Activated CD8-positive, alpha-beta memory T cell treated with anti-CD3 and anti-CD28 coated beads for 48 hours (primary cell): ENCODE data around the gene ZFAND2A.
"Not testable (repeated sequence)": the region's sequence is repeated elsewhere in the genome, so short reads cannot be mapped to it uniquely, and the experiment has no call there.

Experiments used
- DNase-seq, 3 experiments: peaks; one replicate each; pipeline ENCODE4 v3.0.0-alpha.2; 2020; ENCODE audit warnings: low read depth in 2 of 3, low spot score in 2 of 3

ZFAND2A gene

GRCh38 chr7:1124816-1125602, 35.0 kb downstream of the ZFAND2A start:
- DNase-seq, result no peak

- no peak for DNase-seq
These were observed 35.8 kb downstream of the ZFAND2A start for GRCh38 chr7:1124164-1124563.

DNA sequence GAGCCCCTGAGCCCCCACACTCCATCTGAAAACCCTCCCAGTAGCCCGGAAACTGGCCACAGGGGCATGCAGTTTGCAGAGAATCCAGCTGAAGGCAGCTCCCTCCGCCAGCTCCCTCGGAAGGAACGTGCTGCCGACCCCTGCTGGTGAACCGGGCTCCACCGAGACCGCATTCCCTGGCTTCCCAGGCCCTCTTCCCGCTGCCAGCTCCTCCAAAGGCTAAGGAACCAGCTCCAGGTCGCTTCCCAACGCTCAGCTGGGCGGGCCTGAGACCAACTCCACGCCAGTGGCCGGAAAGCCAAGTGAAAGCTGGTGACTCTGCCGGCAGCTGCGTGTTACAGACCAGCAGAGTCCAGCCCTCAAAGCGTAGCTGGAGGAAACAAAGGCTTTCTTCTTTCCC, 36.3 kb downstream of the ZFAND2A start:
- no peak for DNase-seq

DNA sequence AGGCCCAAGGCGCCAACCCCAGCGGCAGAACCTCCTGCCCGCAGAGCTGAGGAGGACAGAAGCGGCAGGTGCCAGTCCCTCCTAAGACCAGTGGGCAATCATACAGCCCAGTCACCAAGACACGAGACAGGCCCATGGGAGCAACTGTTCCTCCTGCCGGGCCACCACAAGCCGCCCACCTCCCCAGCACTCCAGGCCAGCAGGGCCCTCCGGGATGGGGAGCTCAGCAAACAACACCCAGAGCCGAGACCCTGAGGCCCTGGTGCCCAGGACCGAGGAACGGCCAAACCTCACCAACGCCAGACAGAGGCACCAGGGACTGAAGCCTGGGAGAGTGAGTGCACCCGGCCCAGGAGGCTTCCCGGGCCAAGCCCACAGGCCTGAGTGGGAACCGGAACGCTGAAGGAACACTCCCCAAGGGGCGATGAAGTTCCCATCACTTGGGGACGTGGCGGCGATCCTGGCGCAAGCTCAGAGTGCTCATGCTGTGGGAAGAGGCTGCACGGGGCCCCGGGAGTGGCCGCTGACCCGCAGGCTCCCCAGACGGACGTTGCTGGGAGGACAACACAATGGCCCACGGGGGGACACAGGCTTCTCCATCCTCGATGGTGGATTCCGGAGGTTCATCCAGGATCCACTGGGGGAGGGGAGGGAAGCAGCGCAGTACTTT, 37.0 kb downstream of the ZFAND2A start:
- DNase-seq, result no peak

- no peak for DNase-seq
These were observed 37.8 kb downstream of the ZFAND2A start for GRCh38 chr7:1121886-1122831.

DNA sequence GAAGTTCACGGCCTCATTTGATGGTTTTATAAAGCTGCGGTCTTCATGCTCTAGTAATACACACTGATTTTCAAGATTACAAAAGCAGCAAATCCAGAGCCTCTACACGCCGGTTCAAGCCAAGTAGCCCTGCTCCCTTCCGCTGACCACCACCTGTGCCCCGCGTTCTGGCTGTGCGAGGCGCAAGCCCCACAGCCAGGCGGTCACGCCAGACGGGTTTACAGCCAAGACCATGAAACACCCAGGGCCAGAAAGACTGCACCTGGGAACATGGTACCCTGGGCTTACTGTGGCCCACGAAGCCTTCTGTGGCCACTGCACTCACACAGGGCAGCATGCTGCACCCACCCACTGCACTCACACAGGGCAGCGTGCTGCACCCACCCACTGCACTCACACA, 38.5 kb downstream of the ZFAND2A start:
- DNase-seq, result no peak

GRCh38 chr7:1120791-1121190, 39.2 kb downstream of the ZFAND2A start:
- DNase-seq, result no peak

DNA sequence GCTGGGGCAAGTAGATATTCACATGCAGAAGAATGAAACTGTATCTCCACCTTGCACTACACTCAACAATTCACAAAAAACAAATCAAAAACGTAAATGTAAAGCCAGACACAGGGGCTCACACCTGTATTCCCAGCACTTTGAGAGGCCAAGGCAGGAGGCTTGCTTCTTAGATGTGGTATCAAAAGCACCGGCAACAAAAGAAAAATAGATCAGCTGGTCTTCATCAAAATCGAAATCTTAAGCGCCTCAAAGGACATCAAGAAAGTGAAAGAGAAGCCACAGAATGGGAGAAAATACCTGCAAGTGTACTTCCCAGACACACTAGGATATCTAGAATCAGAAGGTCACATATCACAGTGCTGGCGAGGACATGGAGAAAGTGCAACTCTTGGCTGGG, 40.8 kb downstream of the ZFAND2A start:
- no peak for DNase-seq

DNA sequence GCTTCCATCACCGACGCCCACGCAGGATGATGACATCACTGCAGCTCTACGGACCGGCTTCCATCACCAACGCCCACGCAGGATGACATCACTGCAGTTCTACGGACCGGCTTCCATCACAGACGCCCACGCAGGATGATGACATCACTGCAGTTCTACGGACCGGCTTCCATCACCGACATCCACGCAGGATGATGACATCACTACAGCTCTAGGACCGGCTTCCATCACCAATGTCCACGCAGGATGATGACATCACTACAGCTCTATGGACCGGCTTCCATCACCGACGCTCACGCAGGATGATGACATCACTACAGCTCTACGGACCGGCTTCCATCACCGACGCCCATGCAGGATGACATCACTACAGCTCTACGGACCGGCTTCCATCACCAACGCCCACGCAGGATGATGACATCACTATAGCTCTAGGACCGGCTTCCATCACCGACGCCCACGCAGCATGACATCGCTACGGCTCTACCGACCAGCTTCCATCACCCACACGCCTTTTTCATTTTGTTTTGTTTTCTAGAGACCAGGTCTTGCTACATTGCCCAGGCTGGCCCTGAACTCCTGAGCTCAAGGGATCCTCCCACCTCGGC, 42.6 kb downstream of the ZFAND2A start:
- DNase-seq, result no peak

DNA sequence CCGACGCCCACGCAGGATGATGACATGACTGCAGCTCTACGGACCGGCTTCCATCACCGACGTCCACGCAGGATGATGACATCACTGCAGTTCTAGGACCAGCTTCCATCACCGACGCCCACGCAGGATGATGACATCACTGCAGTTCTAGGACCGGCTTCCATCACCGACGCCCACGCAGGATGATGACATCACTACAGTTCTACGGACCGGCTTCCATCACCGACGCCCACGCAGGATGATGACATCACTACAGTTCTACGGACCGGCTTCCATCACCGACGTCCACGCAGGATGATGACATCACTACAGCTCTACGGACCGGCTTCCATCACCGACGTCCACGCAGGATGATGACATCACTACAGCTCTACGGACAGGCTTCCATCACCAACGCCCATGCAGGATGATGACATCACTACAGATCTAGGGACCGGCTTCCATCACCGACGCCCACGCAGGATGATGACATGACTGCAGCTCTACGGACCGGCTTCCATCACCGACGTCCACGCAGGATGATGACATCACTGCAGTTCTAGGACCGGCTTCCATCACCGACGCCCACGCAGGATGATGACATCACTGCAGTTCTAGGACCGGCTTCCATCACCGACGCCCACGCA, 43.5 kb downstream of the ZFAND2A start:
- DNase-seq, result not testable (repeated sequence)

- DNase-seq, result not testable (repeated sequence)
These were observed 44.6 kb downstream of the ZFAND2A start for GRCh38 chr7:1115171-1116045.

DNA sequence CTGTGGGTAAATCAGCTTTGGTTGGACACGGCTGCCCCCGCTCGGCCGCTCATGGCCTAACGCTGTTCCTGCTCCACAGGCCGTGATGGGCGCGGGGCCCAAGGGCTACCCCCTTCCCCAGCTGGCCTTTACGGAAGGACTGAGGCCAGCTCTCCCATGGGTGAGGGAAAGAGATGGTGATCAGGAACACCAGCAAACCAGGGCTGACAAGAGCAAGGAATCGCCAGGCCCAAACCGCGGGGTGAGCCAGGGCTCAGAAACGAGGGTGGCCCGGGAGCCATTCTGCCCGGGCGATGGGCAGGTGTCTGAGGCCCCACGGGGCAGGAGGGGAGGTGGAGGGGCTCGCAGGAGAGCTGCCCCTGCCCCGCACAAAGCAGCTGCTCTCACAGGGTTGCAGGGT, 45.5 kb downstream of the ZFAND2A start:
- no peak for DNase-seq

GRCh38 chr7:1114088-1114487, 45.9 kb downstream of the ZFAND2A start:
- no peak for DNase-seq

- DNase-seq, result no peak
These were observed 46.5 kb downstream of the ZFAND2A start for GRCh38 chr7:1113548-1113885.

GRCh38 chr7:1112625-1113547, 47.1 kb downstream of the ZFAND2A start:
- DNase-seq, result no peak

GRCh38 chr7:1112109-1112508, 47.9 kb downstream of the ZFAND2A start:
- DNase-seq, result no peak

DNA sequence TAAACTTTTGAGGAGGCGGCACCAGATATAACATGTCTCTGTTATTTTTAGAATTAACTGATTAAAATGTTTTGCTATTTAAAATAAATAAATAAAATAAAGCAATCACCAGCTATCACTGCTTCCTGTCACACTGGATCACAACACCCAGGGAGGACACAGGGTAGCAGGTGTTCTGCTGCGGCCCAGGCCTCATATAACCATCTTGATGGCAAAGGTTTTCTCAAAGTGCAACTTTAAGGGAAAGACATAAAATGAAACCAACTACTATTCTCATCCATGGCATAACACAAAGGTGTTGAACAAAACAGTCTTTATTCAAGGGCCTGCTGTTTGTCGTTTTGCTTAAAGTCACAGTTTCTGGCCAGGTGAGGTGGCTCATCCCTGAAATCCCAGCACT, 48.8 kb downstream of the ZFAND2A start:
- DNase-seq, result no peak

DNA sequence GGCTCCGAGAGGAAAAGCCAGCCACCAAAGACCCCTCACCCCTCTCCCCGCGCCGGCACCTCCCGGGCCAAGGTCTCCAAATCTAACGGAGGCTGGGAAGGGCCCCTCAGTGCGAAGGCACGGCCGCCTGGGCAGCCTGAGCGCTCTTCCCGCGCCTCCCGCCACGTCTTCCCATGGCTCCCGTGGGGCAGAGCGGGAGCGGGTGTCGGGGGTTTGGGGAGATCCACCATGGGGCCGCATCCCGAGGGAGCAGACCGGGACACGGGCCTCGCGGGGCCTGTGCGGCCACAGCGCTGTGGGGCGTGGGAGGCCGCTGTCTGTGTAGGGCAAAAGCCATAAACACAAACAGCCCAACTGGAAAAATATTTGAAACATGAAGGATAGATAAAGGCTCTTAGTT, 49.6 kb downstream of the ZFAND2A start:
- no peak for DNase-seq
